Measurements from ENCODE around the gene ANKS1B.
"Not testable (repeated sequence)": the region's sequence is repeated elsewhere in the genome, so short reads cannot be mapped to it uniquely, and the experiment has no call there.

ANKS1B gene

DNA sequence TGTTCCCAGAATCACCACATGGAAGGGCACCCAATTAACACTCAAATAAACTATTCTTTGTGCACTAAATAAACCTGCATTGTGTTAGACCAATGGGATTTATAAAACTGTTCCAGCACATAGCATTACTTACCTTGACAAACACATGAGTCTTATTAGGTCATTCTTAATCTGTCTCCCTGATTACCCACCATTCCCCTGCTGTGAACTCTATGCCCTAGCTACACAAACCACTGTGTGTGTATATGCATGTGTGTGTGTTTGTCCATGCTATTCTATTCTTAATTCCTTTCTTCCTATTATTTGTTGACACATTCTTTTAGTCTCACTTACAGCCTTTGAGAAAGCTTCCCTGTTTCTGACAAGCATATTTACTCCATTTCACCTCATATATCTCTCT lies 640.8 kb downstream of the ANKS1B start:
- no peak for DNase-seq

DNA sequence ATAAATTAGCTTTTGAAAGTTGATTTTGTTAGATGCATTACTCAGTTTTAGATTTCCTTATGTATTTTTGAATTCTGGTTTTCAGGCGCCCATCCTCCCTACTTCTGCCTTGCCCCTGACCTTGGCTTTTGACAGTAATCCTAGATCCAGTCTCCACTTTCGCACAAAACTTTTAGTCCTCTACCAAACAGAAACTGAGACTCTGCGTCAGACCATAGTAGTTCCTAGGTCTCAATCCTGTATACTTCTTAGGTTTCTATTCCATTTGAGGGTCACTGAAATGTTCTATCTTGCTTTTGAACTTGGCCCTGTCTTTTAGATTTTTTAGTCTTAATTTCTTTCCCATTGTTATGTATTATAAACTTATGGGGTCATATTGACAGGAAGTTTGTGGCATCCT lies 645.1 kb downstream of the ANKS1B start:
- no peak for DNase-seq

DNA sequence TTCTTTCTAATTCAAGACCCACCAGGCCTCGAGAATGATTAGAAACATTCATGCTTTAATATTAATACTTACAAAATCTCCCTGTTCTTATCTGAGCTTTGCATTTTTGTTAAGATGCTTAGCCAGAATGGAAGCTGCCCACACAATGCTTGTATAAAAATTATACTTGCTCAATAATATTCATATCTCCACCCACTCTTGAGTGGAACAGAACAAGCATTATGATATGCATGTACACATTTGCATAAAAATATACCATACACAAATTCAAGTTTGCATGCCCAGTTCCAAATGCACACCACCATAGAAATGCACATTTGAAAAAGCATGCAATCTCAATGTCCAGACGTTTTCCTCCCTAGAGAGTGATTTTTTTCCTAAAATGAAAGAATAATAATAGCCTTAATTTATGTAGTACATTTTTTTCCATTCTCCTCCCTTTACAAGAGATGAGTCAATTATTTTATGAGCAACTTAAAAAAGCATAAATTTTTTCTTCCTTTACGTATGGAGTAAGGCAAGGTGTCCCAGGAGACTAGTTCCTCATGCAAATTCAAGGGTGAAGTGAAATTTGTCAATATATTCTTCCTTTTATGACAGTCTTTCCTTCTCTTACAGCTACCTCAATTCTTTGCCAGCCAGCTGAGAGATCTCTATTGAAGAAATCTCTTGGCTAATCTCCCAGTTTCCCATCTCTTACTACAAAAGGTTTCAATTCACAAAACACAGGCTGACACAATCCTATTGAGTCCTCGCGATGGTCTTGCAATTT lies 650.3 kb downstream of the ANKS1B start:
- DNase-seq, result no peak

DNA sequence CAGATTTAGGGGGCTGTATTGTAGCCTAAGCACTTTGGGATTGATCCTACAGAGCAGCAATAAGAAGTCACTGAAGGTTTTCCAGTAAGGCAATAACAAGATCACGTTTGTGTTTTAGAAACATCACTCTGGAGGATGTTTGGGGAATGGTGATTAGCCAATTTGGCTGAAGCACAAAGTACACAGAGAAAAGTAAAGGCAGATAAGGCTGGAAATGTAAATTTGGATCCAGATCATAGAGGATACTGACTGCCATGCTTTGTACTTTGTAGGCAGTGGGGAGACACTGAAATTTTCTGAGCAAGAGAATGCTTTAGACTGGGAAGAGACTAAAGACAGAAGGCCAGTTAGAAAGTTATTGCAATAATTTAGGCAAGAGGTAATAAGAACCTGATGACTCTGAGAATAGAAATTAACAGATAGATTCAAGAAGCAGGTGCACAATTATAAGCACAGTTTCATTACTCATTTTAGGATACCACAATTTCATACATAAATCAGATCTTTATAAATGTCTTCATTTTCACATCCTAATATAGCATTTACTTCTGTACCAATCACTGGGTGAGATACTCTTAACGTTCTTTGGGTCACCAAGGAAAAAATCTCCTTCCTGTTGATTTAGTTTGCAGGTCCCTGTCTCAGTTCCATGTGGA lies 651.7 kb downstream of the ANKS1B start:
- no peak for DNase-seq

DNA sequence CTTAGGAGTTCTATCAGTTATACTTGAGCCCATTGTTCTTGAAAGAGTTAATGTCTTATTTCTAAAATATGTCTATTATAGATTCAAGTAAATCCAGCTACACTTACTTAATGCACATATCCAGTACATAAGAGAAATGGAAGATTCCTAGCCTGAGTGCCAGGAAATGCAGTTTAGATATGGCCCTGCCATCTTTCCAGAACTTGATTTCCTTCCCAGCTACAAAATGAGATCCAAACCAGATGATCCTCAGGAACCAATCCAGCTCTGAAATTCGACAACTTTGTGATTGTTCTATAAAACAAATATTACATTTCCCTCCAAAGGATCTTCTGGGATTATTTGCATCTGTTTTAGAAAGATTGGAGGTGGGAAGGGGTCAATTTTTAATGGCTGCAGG lies 654.5 kb downstream of the ANKS1B start:
- no peak for DNase-seq

DNA sequence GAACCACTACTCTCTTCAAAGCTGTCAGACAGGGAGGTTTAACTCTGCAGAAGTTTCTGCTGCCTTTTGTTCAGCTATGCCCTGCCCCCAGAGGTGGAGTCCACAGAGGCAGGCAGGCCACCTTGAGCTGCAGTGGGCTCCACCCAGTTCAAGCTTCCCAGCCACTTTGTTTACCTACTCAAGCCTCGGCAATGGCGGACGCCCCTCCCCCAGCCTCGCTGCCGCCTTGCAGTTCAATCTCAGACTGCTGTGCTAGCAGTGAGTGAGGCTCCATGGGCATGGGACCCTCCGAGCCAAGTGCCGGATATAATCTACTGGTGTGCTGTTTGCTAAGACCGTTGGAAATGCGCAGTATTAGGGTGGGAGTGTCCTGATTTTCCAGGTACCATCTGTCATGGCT lies 663.5 kb downstream of the ANKS1B start:
- DNase-seq, result not testable (repeated sequence)

DNA sequence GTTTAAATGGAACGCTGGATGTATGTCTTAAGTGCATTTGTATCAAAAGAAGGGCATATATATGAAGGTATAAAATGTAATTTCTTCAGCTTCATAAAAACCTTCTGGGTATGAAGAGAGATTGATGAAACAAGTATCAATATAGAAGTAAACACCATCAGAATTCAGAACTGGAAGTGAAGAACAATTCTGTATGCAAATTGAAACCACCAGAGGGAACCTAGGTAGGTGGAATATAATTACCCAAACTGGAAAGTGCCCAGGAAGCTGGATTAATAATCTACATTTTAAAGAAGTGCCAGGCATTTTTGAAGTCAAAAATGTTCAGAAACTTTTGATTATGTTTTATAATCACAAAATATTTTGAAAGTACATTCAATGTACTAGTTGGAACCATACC lies 673.4 kb downstream of the ANKS1B start:
- DNase-seq, result no peak

DNA sequence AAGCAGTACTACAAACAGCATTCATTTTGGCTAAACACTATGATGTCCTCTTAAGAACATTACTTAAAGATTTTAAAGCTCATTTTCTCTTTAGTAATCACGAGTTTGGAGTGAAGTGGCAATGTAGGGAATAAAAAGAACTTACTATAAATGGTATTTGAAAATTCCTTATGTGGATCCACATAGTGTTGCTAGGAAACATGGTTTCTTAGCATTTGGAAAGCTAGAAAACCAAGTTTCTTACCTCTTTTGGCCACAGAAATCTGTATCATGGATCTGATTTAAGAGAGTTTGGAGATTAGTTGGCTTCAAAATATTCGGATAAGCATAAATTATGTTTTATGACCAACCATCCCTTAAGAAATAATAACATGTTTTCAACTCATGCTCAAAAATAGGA lies 674.9 kb downstream of the ANKS1B start:
- DNase-seq, result no peak

DNA sequence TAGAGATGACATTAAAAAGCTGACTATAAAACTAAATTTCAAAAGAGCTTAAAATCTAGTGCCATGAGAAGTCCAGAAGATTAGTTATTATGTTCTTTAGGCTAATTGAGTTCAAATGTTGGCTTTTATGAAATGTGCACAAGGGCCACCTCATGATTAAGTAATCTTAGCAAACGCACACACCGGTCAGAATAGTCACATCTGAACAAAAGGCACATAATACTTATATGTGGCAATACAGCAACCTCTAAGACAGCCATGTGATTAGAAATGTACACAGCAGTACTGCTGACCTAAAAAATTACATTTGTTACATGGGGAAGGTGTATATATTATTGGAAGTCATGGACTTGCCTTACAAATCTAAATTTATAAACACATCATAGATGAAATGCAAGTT lies 681.9 kb downstream of the ANKS1B start:
- DNase-seq, result no peak

DNA sequence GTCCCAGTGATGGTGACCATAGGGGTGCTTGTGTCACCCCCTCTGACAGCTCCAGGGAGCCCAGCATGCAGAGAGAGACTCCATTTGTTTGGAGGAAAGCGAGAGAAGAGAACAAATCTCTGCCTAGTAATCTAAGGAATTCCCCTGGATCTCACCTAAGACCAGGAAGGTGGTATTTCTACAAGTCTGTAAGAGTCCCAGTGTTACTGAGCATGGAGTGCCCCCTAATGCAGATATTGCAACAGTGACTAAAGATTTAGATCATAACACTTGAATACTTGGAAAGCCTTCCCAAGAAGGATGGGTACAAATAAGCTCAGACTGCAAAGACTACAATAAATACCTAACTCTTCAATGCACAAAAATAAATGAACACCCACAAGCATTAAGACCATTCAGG lies 697.6 kb downstream of the ANKS1B start:
- no peak for DNase-seq

DNA sequence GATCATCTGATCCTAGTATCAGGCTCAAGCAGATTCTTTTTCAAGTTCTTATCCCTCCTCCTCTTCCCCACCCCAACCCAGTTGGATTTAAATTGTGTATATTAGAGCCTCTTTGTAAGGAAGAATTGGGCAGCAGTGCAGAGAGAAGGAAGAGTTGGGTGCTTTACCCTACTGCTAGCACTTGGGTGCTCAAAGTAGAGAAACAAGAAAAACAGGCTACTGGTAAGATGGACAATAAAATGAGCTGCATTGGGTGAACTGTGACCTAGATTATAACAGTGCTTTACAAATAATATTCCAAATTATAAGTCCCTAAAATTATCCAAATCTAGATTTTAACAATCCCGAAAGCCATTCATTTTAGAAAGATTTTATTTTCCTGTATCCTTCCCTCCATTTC lies 700.6 kb downstream of the ANKS1B start:
- DNase-seq, result no peak

DNA sequence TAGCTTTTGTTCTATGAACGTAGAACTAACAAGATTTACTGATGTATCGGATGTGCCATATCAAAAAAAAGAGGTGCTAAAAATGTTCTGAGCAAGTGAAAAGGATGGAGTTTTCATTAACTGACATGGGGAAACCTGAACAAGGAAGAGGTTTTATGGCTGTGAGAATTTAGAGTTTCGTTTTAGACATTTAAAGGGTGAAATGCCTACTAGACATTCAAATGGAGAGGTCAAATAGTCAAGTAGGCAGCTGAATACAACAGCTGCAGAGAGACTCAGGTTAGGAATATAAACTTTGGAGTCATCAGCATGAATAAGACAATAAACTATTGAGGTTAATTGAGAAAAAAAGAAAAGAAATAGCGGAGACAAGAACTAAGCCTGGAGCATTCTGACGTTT lies 702.1 kb downstream of the ANKS1B start:
- no peak for DNase-seq

DNA sequence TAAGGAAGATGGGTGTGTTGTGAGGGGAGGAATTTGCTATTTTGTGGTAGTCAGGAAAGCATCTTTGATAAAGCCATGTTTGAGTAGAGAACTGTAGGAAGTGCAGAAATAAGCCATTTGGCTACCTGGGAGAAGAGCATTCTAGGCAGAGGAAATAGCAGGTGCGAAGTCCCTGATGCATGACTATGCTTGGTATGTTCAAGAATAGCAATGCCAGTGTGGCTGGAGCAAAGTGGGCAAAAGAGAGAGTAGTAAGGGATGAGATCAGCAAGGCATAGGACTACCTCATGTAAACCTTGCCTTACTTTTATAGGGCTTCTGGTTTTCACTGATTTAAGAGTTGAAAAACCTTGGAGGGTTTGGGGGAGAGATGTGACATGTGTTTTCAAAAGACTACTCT lies 702.6 kb downstream of the ANKS1B start:
- DNase-seq, result no peak

DNA sequence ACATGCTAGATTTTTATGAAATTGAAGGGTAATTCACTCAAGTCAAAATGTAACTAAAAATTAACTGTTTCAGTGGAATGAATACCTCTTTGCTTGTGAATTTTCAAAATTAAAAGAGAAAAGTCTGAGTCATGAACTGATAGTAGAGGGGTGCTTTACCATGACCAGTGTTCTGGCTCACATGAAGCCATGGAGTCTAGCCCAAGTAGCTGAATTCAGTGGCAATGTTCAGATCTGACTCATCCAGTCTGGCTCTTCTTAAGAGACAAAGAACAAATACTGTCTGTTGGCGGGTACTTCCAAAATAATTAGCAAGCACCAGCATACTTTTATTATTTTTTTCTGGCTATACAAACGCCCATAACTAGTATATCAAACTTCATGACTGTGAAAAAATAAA lies 703.5 kb downstream of the ANKS1B start:
- no peak for DNase-seq

DNA sequence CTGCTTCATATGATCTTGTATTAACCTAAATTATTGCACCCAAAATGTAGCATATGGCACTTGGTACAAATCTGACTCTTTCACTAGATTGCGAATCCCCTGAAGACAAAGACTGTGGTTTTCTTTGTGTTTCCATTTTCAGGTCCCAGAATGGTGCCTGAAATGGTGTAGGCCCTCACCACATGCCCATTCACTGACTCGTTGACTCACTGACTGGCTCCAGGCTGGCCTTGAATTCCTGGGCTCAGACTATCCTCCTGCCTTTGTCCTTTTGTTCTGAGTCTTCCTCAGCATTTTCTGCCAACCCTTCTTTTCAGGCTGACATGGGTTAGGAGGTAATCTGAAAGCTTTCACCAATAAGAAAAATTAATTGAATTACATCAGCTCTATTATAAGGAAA lies 705.8 kb downstream of the ANKS1B start:
- DNase-seq, result no peak

DNA sequence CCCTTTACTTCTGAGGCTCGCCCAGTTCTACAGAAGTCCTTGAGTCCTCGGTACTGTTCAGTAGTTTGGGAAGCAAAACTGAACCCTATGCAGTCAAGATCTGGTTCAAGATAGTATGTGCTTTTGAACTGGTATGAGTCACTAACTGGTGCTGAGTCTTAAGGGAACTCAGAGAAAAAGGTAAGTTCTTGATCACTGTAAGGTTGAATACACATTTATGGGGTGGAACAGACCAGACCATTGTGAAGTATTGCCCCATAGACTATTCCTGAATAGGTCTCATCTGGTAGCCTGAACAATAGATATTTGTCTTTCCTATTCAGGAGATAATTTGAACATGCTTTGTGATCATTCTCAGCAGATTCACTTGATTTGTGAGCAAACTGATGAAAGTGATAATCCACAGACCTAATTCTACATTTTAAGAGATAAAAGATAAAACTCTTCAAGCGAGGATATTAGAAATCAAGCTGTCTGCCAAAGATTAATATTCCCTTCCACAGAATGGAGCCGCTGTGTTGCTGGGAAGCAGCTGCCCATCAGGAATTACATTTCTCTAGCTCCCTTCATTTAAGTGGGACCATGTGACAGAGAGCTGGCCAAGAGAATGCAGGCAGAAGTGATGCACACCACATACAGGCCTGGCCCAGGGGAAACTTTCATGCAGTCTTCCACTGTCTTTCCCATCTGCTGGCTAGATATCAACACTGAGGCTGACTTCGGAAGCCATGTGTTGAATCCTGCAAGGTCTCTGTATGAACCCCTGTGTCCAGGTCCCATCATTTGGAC lies 707.0 kb downstream of the ANKS1B start:
- DNase-seq, result no peak

DNA sequence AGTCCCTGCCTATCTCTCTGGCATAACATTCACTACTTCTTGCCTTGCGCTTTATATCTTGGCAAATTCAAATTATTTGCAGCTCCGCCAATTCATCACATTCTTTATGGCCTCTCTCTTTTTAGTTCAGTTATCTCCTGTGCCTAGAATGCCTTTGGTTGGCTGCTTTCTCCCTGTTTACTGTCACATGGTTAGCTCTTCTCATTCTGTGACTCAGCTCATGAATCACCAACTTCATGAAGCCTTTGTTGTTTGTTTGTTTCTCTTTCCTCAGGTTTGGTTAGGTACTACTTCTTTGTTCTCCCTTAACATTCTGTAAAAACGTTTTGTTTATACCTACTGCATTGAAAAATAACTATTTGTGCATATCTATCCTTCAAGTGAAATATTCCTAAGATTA lies 713.7 kb downstream of the ANKS1B start:
- DNase-seq, result no peak

DNA sequence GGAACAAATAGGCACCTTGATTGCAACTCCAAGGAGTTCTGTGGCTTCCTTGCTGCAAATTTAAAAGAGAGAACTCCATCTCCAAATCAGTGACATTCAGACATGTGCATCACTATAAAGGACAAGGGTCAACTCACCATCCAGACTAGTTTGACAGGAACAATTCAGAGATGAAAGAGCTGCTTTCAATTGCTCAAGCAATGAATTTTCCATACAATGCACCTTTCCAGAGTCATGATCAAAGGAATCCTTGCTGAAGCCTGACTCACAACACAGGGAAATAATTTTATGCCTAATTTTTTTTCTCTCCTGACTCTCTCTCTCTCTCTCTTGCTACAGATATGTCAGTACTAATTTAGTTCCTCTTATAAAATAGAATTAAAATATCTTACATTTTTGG lies 717.7 kb downstream of the ANKS1B start:
- DNase-seq, result no peak

DNA sequence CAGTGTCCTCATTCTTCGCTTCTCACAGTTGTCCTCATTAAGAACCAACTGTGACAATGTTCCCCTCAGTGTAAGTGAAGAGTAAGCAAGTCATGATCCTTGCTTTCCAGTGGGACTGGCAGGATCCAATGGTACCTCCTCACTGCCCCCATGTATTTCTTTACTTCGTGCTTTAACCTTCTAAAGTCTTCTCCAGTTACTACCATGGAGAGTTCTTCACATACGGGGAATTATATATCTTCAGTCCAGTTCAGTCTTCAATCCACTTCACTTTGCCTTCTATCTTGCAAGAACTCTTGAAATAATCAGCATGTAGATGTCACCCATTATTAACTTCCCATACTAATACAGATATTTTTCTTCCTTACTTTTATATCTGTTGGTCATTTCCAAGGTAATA lies 719.1 kb downstream of the ANKS1B start:
- DNase-seq, result no peak

DNA sequence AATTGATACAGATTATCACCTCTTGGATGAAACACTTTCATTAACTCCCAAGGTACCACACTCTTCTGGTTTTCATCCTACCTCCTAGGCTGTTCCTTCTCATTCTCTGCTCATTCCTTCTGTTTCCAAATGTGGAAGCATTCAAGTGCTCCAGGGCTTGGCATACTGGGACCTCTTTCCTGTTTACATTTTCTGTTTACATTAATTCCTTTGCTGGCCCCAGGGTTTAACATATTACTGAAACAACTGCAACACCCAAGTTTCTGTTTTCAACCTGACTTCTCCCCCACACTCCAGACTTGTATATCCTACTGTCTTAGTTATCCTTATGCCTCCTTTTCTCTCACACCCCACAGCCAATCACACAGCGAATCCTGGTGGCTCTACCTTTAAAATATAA lies 723.5 kb downstream of the ANKS1B start:
- no peak for DNase-seq

DNA sequence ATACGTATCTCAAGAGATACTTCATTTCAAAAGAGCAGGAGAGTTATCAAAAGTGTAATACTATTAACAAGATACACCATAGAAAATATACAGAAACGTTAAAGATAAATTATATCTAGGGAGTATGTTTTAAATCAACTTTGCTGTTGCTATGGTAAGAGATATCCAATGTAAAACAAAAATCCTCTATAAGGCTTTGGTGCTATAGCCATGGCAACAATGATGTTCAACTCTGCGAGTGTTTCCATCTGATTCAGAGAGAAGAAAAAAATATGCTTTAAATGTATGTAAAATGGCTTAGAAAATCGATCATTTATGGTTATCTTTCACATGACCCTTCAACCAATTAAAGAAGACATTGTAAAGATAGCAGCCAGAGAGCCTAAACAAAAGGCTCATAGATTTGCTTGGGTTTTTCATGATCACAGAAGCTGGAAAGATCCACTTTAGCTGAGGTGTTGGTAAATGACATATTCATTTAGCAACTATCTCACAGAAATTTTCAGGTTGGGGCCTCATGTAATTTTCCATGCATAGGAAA lies 724.2 kb downstream of the ANKS1B start:
- DNase-seq, result no peak

DNA sequence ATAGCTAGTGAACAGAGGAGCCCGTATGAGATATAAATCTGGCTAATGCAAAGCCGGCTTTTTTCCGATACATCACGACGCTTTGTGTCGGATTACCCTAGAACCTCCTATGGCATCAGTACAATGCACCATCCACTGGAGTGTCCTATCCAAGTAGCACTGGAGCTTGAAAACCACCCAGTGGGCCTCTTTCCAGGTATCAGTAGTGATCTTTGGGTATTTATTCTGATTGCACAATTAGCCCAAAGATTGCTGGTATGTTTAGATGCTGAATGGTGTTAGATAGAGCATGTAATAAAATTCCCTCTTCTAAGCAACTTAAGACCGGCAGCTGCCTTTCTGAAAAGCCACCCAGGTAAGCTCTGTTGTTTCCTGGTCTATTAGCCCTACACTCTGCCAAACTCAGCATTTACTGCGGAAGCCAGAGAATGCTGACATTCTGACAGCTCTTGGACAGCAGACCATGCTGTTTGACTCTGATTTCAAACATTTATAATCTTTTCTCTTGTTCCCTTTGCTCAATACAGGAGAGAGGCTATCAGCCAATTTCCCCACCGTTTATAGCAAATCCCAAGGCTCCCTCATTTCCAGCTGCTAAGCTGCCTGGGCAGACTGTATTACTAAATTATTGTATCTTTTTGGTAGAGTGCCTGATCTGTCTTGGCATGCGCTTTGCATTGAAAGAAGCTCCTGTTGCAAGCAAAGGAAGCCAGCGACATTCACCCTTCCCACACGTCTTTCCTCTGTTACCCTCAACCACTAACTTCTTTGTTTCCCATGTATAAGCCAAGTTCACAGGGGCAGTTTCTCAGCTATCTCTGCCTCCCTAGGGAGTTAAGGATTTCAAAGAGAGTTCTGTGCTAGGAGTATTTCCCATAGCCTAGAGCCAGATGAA lies 725.4 kb downstream of the ANKS1B start:
- no peak for DNase-seq

DNA sequence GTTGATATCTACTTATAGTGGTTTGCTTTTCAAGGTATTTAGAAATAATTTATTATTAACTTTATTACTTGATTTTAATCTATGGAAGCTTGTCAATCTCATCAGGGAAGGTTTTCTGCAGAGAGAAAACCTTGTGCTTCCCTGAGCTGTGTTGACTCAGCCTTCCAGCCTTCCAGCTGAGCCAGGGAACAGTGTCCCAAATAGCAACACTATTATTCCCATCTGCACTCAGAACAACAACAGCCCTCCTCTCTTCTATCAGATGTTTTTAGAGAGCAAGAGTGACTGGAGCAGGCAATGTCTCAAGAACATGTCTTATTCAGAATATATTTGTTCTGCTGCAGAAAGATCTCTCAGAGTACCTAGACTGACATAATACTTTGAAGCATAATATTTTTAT lies 727.1 kb downstream of the ANKS1B start:
- no peak for DNase-seq
